Right hindlimb (tissue), 1 donor: ENCODE data around the gene COX6A1.
"Not testable (repeated sequence)": the region's sequence is repeated elsewhere in the genome, so short reads cannot be mapped to it uniquely, and the experiment has no call there.

Source experiments
- DNase-seq: peaks from one replicate; pipeline ENCODE4 v3.0.0-alpha.2; 2018

The COX6A1 gene

GRCh38 chr12:120428597-120429229 is 9.2 kb upstream of the COX6A1 start:
- no peak for DNase-seq

GRCh38 chr12:120429368-120429767 is 8.5 kb upstream of the COX6A1 start:
- no peak for DNase-seq

DNA sequence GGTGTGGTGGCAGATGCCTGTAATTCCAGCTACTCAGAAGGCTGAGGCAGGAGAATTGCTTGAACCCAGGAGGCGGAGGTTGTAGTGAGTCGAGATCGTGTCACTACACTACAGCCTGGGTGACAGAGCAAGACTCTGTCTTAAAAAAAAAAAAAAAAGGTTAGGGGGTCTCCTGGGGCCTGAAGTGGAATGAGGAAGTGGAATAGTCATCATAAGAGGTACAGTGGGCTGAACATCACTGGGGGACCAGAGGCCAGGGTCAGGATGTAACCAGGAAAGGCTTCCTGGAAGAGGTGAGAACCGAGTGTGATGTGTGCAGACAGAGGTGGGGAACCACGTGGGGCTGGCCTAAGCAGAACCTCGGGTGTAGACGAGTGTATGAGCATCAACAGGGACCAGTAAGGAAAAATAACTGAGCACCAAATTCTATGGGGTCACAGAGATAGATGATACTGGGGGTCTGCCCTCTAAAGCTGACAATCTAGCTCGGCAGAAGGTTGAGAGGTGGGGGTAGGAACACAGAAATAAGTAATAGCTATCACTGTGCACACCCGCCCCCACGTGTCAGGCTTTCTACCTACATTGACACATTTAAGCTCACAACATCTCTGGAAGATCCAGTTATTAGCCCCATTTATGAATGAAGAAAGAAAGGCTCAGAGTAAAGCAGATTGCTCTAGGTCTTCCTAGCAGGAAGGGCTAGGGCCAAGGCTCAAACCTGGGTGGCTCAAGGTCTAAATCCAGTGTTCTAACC is 5.0 kb upstream of the COX6A1 start:
- DNase-seq, result no peak

- no peak for DNase-seq
Observed at GRCh38 chr12:120438495-120439198, 734 bp downstream of the COX6A1 start.

DNA sequence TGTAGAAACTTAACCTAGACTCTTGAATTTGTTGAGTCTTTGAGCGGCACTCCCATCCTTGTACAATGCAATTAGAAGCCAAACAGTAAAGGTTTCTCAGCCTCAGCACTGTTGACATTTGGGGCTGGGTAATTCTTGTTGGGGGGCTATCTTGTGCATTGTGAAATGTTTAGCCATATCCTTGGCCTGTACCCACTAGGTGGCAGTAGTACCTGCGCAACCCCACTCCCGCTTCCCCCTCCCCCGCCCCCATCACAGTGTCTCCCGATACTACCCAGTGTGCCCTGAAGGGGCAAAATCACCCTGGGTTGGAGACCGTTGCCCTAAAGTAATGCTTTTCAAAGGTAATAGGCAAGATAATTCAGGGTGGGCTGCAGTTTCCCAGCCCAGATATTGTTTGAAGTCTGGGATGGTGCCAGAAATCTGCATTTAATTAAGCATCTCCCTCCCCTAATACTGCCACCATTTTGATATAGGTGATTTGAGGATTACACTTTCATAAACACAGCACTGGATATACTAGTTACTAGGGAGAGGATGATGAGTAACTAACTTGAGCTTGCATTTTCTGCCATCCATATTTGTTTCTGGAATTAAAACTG is 1.8 kb downstream of the COX6A1 start:
- peak; percentile 60 for DNase-seq

GRCh38 chr12:120444676-120445075 is 6.8 kb downstream of the COX6A1 start:
- no peak for DNase-seq

DNA sequence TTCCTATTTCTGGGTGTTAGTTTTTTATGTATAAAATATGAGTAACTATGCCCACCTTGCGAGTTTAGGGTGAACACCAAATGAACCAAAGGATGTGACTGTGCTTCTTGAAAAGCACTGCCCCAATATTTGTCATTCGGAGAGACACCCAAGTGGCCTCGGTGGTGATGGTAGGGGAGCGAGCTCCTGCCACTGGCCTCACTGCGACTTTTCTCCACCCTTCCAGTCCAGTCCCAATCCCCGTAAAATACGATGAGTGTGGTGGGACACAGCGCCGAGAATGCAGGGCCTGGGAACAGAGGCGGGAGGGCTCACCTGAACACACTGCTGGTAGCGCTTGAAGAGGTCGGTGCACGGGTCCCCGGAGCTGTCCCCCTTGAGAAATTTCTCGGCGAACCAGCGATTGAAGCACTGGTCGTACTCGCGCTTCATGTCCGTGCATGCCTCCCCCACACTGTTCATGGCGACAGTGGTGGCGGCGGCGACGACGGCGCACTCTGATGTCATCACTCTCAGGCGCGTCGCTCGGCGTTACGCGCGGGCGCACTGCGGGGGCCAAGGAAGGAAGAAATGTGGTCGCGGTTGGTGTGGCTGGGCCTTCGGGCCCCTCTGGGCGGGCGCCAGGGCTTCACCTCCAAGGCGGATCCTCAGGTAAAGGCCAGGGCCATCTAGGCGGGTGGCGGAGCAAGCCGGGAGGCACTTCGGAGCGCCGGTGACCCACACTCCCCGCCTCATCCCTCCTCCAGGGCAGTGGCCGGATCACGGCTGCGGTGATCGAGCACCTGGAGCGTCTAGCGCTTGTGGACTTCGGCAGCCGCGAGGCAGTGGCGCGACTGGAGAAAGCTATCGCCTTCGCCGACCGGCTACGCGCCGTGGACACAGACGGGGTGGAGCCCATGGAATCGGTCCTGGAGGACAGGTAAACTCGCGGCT is 8.3 kb downstream of the COX6A1 start, which contains the start of the genes GATC and TRIAP1:
GATC (plus strand) TSS at position 534 of the 933 bp plus-strand sequence; CDS start at position 571, 37 bp downstream.
TRIAP1 (minus strand) TSS at position 474 of the 933 bp plus-strand sequence; CDS start at position 462, 12 bp downstream.
- peak; percentile 92 for DNase-seq

- not testable (repeated sequence) for DNase-seq
Observed at GRCh38 chr12:120446844-120447178, 8.9 kb downstream of the COX6A1 start.

DNA sequence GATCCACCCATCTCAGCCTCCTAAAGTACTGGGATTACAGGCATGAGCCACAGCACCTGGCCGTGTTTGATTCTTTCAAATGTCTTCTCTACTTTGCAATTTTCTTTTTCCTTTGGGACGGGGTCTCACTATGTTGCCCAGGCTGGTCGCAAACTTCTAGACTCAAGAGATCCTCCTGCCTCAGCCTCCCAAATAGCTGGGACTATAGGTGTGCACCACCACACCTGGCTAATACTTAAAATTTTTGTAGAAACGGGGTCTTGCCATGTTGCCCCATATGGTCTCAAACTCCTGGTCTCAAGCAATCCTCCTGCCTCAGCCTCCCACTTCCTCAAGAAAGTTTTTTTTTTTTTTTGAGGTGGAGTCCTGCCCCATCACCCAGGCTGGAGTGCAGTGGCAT is 10.1 kb downstream of the COX6A1 start:
- DNase-seq, result no peak

DNA sequence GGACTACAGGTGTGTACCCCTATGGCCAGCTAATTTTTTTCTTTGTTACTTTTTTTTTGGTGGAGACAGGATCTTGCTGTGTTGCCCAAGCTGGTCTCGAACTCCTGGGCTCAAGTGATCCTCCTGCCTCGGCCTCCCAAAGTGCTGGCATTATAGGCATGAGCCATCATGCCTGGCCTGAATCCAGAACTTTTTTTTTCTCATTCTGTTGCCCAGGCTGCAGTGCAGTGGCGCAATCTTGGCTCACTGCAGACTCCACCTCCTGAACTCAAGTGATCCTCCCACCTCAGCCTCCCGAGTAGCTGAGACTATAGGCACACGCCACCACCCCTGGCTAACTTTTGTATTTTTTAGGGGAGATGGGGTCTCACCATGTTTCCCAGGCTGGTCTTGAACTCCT is 14.6 kb downstream of the COX6A1 start:
- DNase-seq, result not testable (repeated sequence)

DNA sequence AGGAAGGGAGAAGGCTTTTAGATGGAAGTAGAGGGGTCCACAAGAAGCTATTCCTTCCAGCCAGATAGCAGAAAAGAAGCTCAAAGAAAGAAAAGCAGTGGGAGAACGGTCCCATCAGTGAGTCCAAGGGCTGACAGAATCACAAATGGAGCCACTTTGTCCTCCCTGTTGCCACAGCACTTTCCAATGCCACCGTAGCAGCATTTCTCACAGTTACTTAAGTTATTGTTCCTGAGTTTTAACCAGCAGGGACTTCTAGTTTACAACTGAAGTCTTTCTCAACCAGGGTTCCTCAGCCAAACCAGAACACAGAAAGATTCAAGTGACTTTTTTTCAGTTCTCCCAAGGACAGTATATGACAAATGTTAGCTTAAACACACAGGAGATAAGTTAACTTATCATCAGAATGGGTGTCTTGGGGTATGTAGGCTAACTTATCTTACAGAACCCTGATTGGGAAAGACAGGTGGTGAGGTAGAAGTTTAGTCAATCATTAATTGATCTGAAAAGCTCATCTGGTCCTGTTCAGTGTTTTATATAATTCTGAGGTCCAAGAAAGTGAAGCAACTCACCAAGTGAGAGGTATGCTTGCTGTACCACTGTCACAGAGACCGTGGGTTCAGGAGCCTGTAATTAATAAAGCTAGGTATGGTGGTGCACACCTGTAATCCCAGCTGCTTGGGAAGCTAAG is 15.3 kb downstream of the COX6A1 start:
- DNase-seq, result no peak

- no peak for DNase-seq
Observed at GRCh38 chr12:120453977-120454376, 16.1 kb downstream of the COX6A1 start.

GRCh38 chr12:120455302-120455701 is 17.4 kb downstream of the COX6A1 start:
- DNase-seq, result no peak

GRCh38 chr12:120457133-120457532 is 19.2 kb downstream of the COX6A1 start:
- no peak for DNase-seq

GRCh38 chr12:120460157-120460556 is 22.2 kb downstream of the COX6A1 start:
- no peak for DNase-seq

GRCh38 chr12:120462099-120462640 is 24.3 kb downstream of the COX6A1 start:
- no peak for DNase-seq

- no peak for DNase-seq
Observed at GRCh38 chr12:120463712-120464111, 25.8 kb downstream of the COX6A1 start.

DNA sequence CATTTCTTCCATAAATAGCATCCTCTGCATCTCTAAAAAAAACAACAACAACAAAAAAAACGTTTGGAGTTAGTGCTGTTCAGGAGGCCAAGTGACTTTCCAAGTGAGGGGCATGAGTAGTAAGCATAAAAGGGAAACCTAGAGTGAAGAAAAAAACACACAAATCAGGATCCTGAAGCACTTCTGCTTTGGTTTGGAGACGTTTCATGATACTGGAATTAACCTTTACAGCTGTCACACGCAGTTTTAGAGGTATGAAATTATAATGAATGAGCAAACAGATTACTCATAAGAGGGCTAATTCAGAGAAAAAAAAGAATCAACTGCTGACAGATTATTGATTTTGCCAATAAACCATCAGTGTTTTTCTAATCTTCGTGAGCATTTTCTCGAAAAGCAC is 27.8 kb downstream of the COX6A1 start:
- no peak for DNase-seq

GRCh38 chr12:120466560-120467315 is 28.8 kb downstream of the COX6A1 start:
- DNase-seq, result peak; percentile 51

DNA sequence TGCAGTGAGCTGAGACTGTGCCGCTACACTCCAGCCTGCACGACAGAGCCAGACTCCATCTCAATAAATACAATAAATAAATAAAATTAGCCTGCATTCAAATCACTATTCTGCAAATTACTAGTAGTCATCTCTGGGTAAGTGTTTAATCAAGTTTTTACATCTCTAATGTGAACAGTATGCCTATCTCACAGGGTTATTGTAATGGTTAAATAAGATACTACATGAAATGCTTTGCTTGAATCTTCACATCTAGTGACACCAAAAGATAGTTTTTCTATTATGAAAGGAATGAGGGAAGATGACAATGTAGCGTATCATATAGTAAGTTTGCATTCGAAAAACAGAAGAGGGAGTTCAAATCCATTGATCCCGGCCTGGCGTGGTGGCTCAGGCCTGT is 29.5 kb downstream of the COX6A1 start:
- no peak for DNase-seq
